Fibroblast of upper back skin (primary cell): ENCODE results near the gene DDX25.

ENCODE experiments used
- DNase-seq: peaks from one replicate; pipeline ENCODE4 v3.0.0-alpha.2; 2013

Gene DDX25

GRCh38 chr11:125952559-125952958 is 48.3 kb downstream of the DDX25 start:
- DNase-seq, result no peak

- DNase-seq, result no peak
Measured at GRCh38 chr11:125952973-125953372, 48.7 kb downstream of the DDX25 start.

GRCh38 chr11:125953401-125953935 is 49.2 kb downstream of the DDX25 start:
- no peak for DNase-seq

- no peak for DNase-seq
Measured at GRCh38 chr11:125954123-125954944, 50.0 kb downstream of the DDX25 start.

- no peak for DNase-seq
Measured at GRCh38 chr11:125954945-125955640, 50.8 kb downstream of the DDX25 start.

GRCh38 chr11:125955856-125956255 is 51.5 kb downstream of the DDX25 start:
- no peak for DNase-seq

- no peak for DNase-seq
Measured at GRCh38 chr11:125956391-125957134, 52.3 kb downstream of the DDX25 start.

GRCh38 chr11:125957618-125958332 is 53.5 kb downstream of the DDX25 start:
- DNase-seq, result no peak

- DNase-seq, result no peak
Measured at GRCh38 chr11:125958872-125959400, 54.6 kb downstream of the DDX25 start.

GRCh38 chr11:125959511-125959910 is 55.2 kb downstream of the DDX25 start:
- no peak for DNase-seq

GRCh38 chr11:125959931-125960330 is 55.6 kb downstream of the DDX25 start:
- DNase-seq, result no peak

- no peak for DNase-seq
Measured at GRCh38 chr11:125960771-125961170, 56.5 kb downstream of the DDX25 start.

GRCh38 chr11:125967515-125967914 is 63.2 kb downstream of the DDX25 start:
- no peak for DNase-seq

GRCh38 chr11:125968354-125968753 is 64.0 kb downstream of the DDX25 start:
- DNase-seq, result no peak

GRCh38 chr11:125971618-125972017 is 67.3 kb downstream of the DDX25 start:
- no peak for DNase-seq

GRCh38 chr11:125974284-125974683 is 70.0 kb downstream of the DDX25 start:
- no peak for DNase-seq

GRCh38 chr11:125975634-125976033 is 71.3 kb downstream of the DDX25 start:
- no peak for DNase-seq

GRCh38 chr11:125976156-125976555 is 71.8 kb downstream of the DDX25 start:
- DNase-seq, result no peak

GRCh38 chr11:125977333-125977732 is 73.0 kb downstream of the DDX25 start:
- no peak for DNase-seq

- DNase-seq, result no peak
Measured at GRCh38 chr11:125978181-125978716, 73.9 kb downstream of the DDX25 start.
